SK-N-SH (cell line): ENCODE results near the gene CD38.
"Not testable (repeated sequence)": the region's sequence is repeated elsewhere in the genome, so short reads cannot be mapped to it uniquely, and the experiment has no call there.

Experiments used
- CHD2 ChIP-seq: fragments of 150-350 bp; IDR thresholded peaks from 2 replicates; pipeline ENCODE4 v1.6.1; 2018; ENCODE audit warnings: low read length; ENCODE audit not compliant: partially characterized antibody
- FOXM1 ChIP-seq: IDR thresholded peaks from 2 replicates; pipeline ENCODE4 v1.4.0; 2012; ENCODE audit warnings: low read depth, mild to moderate bottlenecking
- JUND ChIP-seq: IDR thresholded peaks from 2 replicates; pipeline ENCODE4 v1.4.0; 2012
- MXI1 ChIP-seq: IDR thresholded peaks from 2 replicates; pipeline ENCODE4 v1.6.1; 2012; ENCODE audit warnings: mild to moderate bottlenecking, low read depth, low read length, improper control_type of control experiment
- NFIC ChIP-seq: IDR thresholded peaks from 2 replicates; pipeline ENCODE4 v1.4.0; 2012; ENCODE audit warnings: borderline replicate concordance
- NRF1 ChIP-seq: IDR thresholded peaks from 2 replicates; pipeline ENCODE4 v1.6.1; 2012; ENCODE audit warnings: low read depth, mild to moderate bottlenecking, low read length
- POLR2AphosphoS5 ChIP-seq: IDR thresholded peaks from 2 replicates; pipeline ENCODE4 v1.6.1; 2012; ENCODE audit warnings: low read depth, low read length
- RAD21 ChIP-seq: IDR thresholded peaks from 2 replicates; pipeline ENCODE4 v1.6.1; 2012; ENCODE audit warnings: mild to moderate bottlenecking, low read length
- RFX5 ChIP-seq: IDR thresholded peaks from 2 replicates; pipeline ENCODE4 v1.6.1; 2012; ENCODE audit warnings: mild to moderate bottlenecking, improper control_type of control experiment, low read length
- TF ChIP-seq, protein P1 (sequence below): fragments of 200-600 bp; sonication (generic); IDR thresholded peaks from 2 replicates; pipeline ENCODE4 v1.6.1; 2017; ENCODE audit warnings: antibody characterized with exemption, mild to moderate bottlenecking, moderate library complexity
- TF ChIP-seq, protein P2 (sequence below): IDR thresholded peaks from 2 replicates; pipeline ENCODE4; 2012
- TF ChIP-seq, protein P3 (sequence below): IDR thresholded peaks from 2 replicates; pipeline ENCODE4 v1.6.1; 2012; ENCODE audit warnings: mild to moderate bottlenecking, low read depth, low read length, moderate library complexity
- TF ChIP-seq, protein P4 (sequence below): IDR thresholded peaks from 2 replicates; pipeline ENCODE4 v1.4.0; 2012; ENCODE audit warnings: low read depth

DNA sequence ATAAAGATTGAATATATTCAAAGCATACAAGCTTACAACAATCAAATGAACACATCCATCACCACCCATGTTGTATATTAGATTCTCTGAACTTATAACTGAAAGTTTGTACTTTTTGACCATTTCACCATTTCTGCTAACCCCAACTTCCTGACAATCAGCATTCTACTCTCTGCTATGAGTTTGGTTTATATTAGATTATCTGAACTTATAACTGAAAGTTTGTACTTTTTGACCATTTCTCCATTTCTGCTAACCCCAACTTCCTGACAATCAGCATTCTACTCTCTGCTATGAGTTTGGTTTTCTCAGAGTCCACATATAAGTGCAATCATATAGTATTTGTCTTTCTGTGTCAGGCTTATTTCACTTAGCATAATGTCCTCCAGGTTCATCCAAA, 15.7 kb upstream of the CD38 start:
- TF ChIP-seq, protein P1, sequence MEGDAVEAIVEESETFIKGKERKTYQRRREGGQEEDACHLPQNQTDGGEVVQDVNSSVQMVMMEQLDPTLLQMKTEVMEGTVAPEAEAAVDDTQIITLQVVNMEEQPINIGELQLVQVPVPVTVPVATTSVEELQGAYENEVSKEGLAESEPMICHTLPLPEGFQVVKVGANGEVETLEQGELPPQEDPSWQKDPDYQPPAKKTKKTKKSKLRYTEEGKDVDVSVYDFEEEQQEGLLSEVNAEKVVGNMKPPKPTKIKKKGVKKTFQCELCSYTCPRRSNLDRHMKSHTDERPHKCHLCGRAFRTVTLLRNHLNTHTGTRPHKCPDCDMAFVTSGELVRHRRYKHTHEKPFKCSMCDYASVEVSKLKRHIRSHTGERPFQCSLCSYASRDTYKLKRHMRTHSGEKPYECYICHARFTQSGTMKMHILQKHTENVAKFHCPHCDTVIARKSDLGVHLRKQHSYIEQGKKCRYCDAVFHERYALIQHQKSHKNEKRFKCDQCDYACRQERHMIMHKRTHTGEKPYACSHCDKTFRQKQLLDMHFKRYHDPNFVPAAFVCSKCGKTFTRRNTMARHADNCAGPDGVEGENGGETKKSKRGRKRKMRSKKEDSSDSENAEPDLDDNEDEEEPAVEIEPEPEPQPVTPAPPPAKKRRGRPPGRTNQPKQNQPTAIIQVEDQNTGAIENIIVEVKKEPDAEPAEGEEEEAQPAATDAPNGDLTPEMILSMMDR = not testable (repeated sequence)
- not testable (repeated sequence) for TF ChIP-seq FOXM1, MXI1, JUND, POLR2AphosphoS5, RAD21, NFIC, CHD2, NRF1, RFX5
- TF ChIP-seq, protein P2, sequence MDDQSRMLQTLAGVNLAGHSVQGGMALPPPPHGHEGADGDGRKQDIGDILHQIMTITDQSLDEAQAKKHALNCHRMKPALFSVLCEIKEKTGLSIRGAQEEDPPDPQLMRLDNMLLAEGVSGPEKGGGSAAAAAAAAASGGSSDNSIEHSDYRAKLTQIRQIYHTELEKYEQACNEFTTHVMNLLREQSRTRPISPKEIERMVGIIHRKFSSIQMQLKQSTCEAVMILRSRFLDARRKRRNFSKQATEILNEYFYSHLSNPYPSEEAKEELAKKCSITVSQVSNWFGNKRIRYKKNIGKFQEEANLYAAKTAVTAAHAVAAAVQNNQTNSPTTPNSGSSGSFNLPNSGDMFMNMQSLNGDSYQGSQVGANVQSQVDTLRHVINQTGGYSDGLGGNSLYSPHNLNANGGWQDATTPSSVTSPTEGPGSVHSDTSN = not testable (repeated sequence)
- TF ChIP-seq, protein P3, sequence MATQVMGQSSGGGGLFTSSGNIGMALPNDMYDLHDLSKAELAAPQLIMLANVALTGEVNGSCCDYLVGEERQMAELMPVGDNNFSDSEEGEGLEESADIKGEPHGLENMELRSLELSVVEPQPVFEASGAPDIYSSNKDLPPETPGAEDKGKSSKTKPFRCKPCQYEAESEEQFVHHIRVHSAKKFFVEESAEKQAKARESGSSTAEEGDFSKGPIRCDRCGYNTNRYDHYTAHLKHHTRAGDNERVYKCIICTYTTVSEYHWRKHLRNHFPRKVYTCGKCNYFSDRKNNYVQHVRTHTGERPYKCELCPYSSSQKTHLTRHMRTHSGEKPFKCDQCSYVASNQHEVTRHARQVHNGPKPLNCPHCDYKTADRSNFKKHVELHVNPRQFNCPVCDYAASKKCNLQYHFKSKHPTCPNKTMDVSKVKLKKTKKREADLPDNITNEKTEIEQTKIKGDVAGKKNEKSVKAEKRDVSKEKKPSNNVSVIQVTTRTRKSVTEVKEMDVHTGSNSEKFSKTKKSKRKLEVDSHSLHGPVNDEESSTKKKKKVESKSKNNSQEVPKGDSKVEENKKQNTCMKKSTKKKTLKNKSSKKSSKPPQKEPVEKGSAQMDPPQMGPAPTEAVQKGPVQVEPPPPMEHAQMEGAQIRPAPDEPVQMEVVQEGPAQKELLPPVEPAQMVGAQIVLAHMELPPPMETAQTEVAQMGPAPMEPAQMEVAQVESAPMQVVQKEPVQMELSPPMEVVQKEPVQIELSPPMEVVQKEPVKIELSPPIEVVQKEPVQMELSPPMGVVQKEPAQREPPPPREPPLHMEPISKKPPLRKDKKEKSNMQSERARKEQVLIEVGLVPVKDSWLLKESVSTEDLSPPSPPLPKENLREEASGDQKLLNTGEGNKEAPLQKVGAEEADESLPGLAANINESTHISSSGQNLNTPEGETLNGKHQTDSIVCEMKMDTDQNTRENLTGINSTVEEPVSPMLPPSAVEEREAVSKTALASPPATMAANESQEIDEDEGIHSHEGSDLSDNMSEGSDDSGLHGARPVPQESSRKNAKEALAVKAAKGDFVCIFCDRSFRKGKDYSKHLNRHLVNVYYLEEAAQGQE = not testable (repeated sequence)
- TF ChIP-seq, protein P4, sequence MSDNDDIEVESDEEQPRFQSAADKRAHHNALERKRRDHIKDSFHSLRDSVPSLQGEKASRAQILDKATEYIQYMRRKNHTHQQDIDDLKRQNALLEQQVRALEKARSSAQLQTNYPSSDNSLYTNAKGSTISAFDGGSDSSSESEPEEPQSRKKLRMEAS = not testable (repeated sequence)
